Left hindlimb (tissue), 1 donor: Measurements from ENCODE around the gene TEAD1.
A peak's percentile ranks its signal among the peaks of the same experiment; 100 is the strongest.

Experiments
- DNase-seq: peaks from one replicate; pipeline ENCODE4 v3.0.0-alpha.2; 2018

TEAD1 gene

GRCh38 chr11:12715941-12716340 lies 41.7 kb downstream of the TEAD1 start:
- no peak for DNase-seq

GRCh38 chr11:12716816-12717215 lies 42.6 kb downstream of the TEAD1 start:
- DNase-seq, result no peak

- DNase-seq, result no peak
Observed at GRCh38 chr11:12717851-12718291, 43.6 kb downstream of the TEAD1 start.

- no peak for DNase-seq
Observed at GRCh38 chr11:12719221-12719620, 45.0 kb downstream of the TEAD1 start.

GRCh38 chr11:12721816-12722604 lies 47.8 kb downstream of the TEAD1 start:
- DNase-seq, result no peak

- no peak for DNase-seq
Observed at GRCh38 chr11:12723421-12724300, 49.4 kb downstream of the TEAD1 start.

- peak; percentile 53 for DNase-seq
Observed at GRCh38 chr11:12724301-12725054, 50.3 kb downstream of the TEAD1 start.

- DNase-seq, result no peak
Observed at GRCh38 chr11:12725055-12725862, 51.0 kb downstream of the TEAD1 start.

GRCh38 chr11:12725863-12726682 lies 51.9 kb downstream of the TEAD1 start:
- DNase-seq, result no peak

GRCh38 chr11:12727563-12728211 lies 53.5 kb downstream of the TEAD1 start:
- no peak for DNase-seq

- DNase-seq, result no peak
Observed at GRCh38 chr11:12728417-12728816, 54.2 kb downstream of the TEAD1 start.

GRCh38 chr11:12729941-12730340 lies 55.7 kb downstream of the TEAD1 start:
- DNase-seq, result no peak

- DNase-seq, result no peak
Observed at GRCh38 chr11:12731841-12732336, 57.7 kb downstream of the TEAD1 start.

- no peak for DNase-seq
Observed at GRCh38 chr11:12733091-12733490, 58.9 kb downstream of the TEAD1 start.

- no peak for DNase-seq
Observed at GRCh38 chr11:12734625-12735024, 60.4 kb downstream of the TEAD1 start.

- DNase-seq, result no peak
Observed at GRCh38 chr11:12735262-12735661, 61.0 kb downstream of the TEAD1 start.

GRCh38 chr11:12737024-12737423 lies 62.8 kb downstream of the TEAD1 start:
- DNase-seq, result no peak

GRCh38 chr11:12741671-12742216 lies 67.5 kb downstream of the TEAD1 start:
- no peak for DNase-seq

- DNase-seq, result no peak
Observed at GRCh38 chr11:12743834-12744449, 69.7 kb downstream of the TEAD1 start.
